GM12878 (cell line): ENCODE measurements around the gene RPL27A. TPM values are rescaled to one million over a fixed set of nuclear protein-coding genes. Genes with fewer than 3 reads are reported as not detected.
A peak's percentile ranks its signal among the peaks of the same experiment; 100 is the strongest.

ENCODE experiments used
- CBX5 ChIP-seq: sonication (generic); IDR thresholded peaks from 2 replicates; pipeline ENCODE4 v1.6.1; 2016; ENCODE audit warnings: low read depth, moderate library complexity, mild to moderate bottlenecking, inconsistent platforms
- CEBPB ChIP-seq, 2 experiments: fragments of 150-350 bp in 1 of 2; IDR thresholded peaks; 2 replicates each; pipeline ENCODE4 v1.6.1; 2012 to 2014; ENCODE audit warnings: low read depth in 2 of 2, low read length in 2 of 2, borderline replicate concordance in 1 of 2, inconsistent platforms in 1 of 2
- EED ChIP-seq: sonication (generic); IDR thresholded peaks from 2 replicates; pipeline ENCODE4 v1.6.1; 2016; ENCODE audit warnings: antibody characterized with exemption, low read depth
- ELK1 ChIP-seq: IDR thresholded peaks from 2 replicates; pipeline ENCODE4 v1.6.1; 2012; ENCODE audit warnings: low read depth, low read length, improper control_type of control experiment
- ESRRA ChIP-seq: IDR thresholded peaks from 2 replicates; pipeline ENCODE4 v1.6.1; 2012; ENCODE audit warnings: mild to moderate bottlenecking, low read length, improper control_type of control experiment
- HSF1 ChIP-seq: fragments of 150-350 bp; IDR thresholded peaks from 2 replicates; pipeline ENCODE4 v1.6.1; 2014; ENCODE audit warnings: mild to moderate bottlenecking, low read depth, low read length
- IKZF2 ChIP-seq, 2 experiments: fragments of 450-650 bp; IDR thresholded peaks; 2 replicates each; pipeline ENCODE4 v1.6.1; 2017; ENCODE audit warnings: mild to moderate bottlenecking in 2 of 2, moderate library complexity in 2 of 2
- NKRF ChIP-seq: fragments of 450-650 bp; conservative IDR thresholded peaks from 2 replicates; pipeline ENCODE4 v1.6.1; 2017; ENCODE audit warnings: mild to moderate bottlenecking, moderate library complexity
- NR2C1 ChIP-seq: fragments of 450-650 bp; IDR thresholded peaks from 2 replicates; pipeline ENCODE4 v1.6.1; 2017; ENCODE audit warnings: antibody characterized with exemption, mild to moderate bottlenecking, moderate library complexity
- POLR2AphosphoS2 ChIP-seq: IDR thresholded peaks from 2 replicates; pipeline ENCODE4 v1.6.1; 2011; ENCODE audit warnings: low read depth, mild to moderate bottlenecking, low read length, improper control_type of control experiment, moderate library complexity
- RCOR1 ChIP-seq: conservative IDR thresholded peaks from 2 replicates; pipeline ENCODE4 v1.6.1; 2012; ENCODE audit warnings: low read depth, low read length, improper control_type of control experiment
- RELA ChIP-seq: fragments of 450-650 bp; IDR thresholded peaks from 2 replicates; pipeline ENCODE4 v1.8.0; 2014; ENCODE audit warnings: borderline replicate concordance; ENCODE audit not compliant: partially characterized antibody
- SMAD1 ChIP-seq: fragments of 450-650 bp; IDR thresholded peaks from 2 replicates; pipeline ENCODE4 v1.6.1; 2018; ENCODE audit warnings: mild to moderate bottlenecking, low read depth; ENCODE audit not compliant: partially characterized antibody
- TCF12 ChIP-seq: IDR thresholded peaks from 2 replicates; pipeline ENCODE4 v1.6.1; 2011; ENCODE audit warnings: low read depth, mild to moderate bottlenecking, low read length
- polyA plus RNA-seq, 11 experiments: library from polyadenylated mRNA; depleted of rRNA in 4 of 11; unstranded in 6 of 11; stranded (reverse) in 5 of 11; fragments of >200 nt; fragmentation: Nextera tagmentation in 4 of 11; fragmentation: Illumina TruSeq in 1 of 11; extraction: Ambion mirVana in 4 of 11; extraction: Trizol in 1 of 11; gene quantifications; 1 replicate in 1 of 11; 2 replicates in 10 of 11; pipeline versions ENCODE4 v1.2.1 to v1.2.3, GENCODE V29; 2011 to 2016; ENCODE audit warnings: inconsistent platforms in 2 of 11, missing spikeins in 2 of 11, low read depth in 1 of 11
- total RNA-seq, 4 experiments: library from RNA; depleted of rRNA in 3 of 4; stranded (reverse); fragments of >200 nt in 3 of 4; fragmentation: Illumina TruSeq in 1 of 4; extraction: Trizol in 1 of 4; gene quantifications; 2 replicates each; pipeline versions ENCODE4 v1.2.1 to v1.2.3, GENCODE V29; 2013 to 2021

The RPL27A gene
- total and polyA plus RNA-seq, 10 of the 15 experiments (the other 5 are each of a cell fraction or from before 2014, with no cell fraction given): 978 to 4,776 (median 1,959) TPM

GRCh38 chr11:8682303-8683114, at the start of gene RPL27A, which contains the start of gene TRIM66 (continued):
- TF ChIP-seq HSF1: no peak
- TF ChIP-seq ELK1: peak; percentile 95
- TF ChIP-seq ESRRA: no peak
- TF ChIP-seq RELA: no peak
- no peak for TF ChIP-seq CEBPB (IDR thresholded peaks at IDR 0.05; ENCODE audit: borderline replicate concordance in 1 of 2, low read depth in 2 of 2, low read length in 2 of 2)
- TF ChIP-seq CBX5: no peak; the same call in 1 of the 2 replicates
- TF ChIP-seq POLR2AphosphoS2: peak; percentile 97
- TF ChIP-seq EED: no peak
- peak; percentile 92 for TF ChIP-seq SMAD1
- TF ChIP-seq RCOR1: peak; percentile 99
- TF ChIP-seq NKRF: peak; percentile 41
- no peak; a peak in 1 of 4 replicates for TF ChIP-seq IKZF2 (IDR thresholded peaks at IDR 0.05)
- TF ChIP-seq NR2C1: no peak; the same call in 1 of the 2 replicates
- peak; percentile 77 for TF ChIP-seq TCF12
